Neuronal stem cell (in vitro differentiated cells): Measurements from ENCODE around the gene TDP1.

Experiments
- DNase-seq: peaks from one replicate; pipeline ENCODE4 v3.0.0-alpha.2; 2013; ENCODE audit warnings: low spot score
- H2AFZ ChIP-seq: one replicate; pipeline ENCODE4 v1.6.1; 2013; ENCODE audit warnings: mild to moderate bottlenecking, low read length, inconsistent platforms
- H2AK5ac ChIP-seq: 2 replicates; pipeline ENCODE4 v1.6.1; 2013; ENCODE audit warnings: low read depth, mild to moderate bottlenecking, inconsistent platforms, low read length, moderate library complexity, mixed read lengths
- H2BK120ac ChIP-seq: 2 replicates; pipeline ENCODE4 v1.6.1; 2013; ENCODE audit warnings: low read depth, mild to moderate bottlenecking, inconsistent platforms, low read length, moderate library complexity, mixed read lengths
- H2BK12ac ChIP-seq: one replicate; pipeline ENCODE4 v1.6.1; 2013; ENCODE audit warnings: low read length, inconsistent platforms
- H2BK15ac ChIP-seq: 2 replicates; pipeline ENCODE4 v1.6.1; 2013; ENCODE audit warnings: mild to moderate bottlenecking, low read length, inconsistent platforms, mixed read lengths
- H2BK5ac ChIP-seq: one replicate; pipeline ENCODE4 v1.6.1; 2013; ENCODE audit warnings: inconsistent platforms, mild to moderate bottlenecking, low read length, moderate library complexity
- H3K14ac ChIP-seq: one replicate; pipeline ENCODE4 v1.6.1; 2013; ENCODE audit warnings: low read length, inconsistent platforms
- H3K18ac ChIP-seq: 2 replicates; pipeline ENCODE4 v1.6.1; 2013; ENCODE audit warnings: low read length, inconsistent platforms
- H3K23ac ChIP-seq: 2 replicates; pipeline ENCODE4 v1.6.1; 2013; ENCODE audit warnings: low read depth, mild to moderate bottlenecking, mixed read lengths, low read length, inconsistent platforms; ENCODE audit not compliant: poor library complexity
- H3K27ac ChIP-seq: replicated peaks from 3 replicates; pipeline ENCODE4 v1.5.1; 2013; ENCODE audit warnings: low read length, inconsistent platforms
- H3K27me3 ChIP-seq, 3 experiments: 2 replicates each; pipeline ENCODE4 v1.6.1; 2013; ENCODE audit warnings: low read length in 3 of 3, mild to moderate bottlenecking in 2 of 3, inconsistent platforms in 1 of 3, low read depth in 1 of 3, mixed read lengths in 1 of 3, moderate library complexity in 1 of 3; ENCODE audit not compliant: control insufficient read depth in 3 of 3, insufficient read depth in 3 of 3
- H3K36me3 ChIP-seq, 2 donors: replicated peaks in 1 of 2; 2 replicates each; pipeline ENCODE4 v1.6.1; 2013; ENCODE audit warnings: low read length in 2 of 2; ENCODE audit not compliant: control insufficient read depth in 2 of 2, insufficient read depth in 2 of 2
- H3K4ac ChIP-seq: 2 replicates; pipeline ENCODE4 v1.6.1; 2013; ENCODE audit warnings: inconsistent platforms, mild to moderate bottlenecking, low read length, moderate library complexity
- H3K4me1 ChIP-seq, 2 donors: 1 replicate in 1 of 2; 2 replicates in 1 of 2; pipeline ENCODE4 v1.6.1; 2013; ENCODE audit warnings: low read length in 2 of 2, low read depth in 1 of 2; ENCODE audit not compliant: control insufficient read depth in 2 of 2, insufficient read depth in 1 of 2
- H3K4me2 ChIP-seq: one replicate; pipeline ENCODE4 v1.6.1; 2013; ENCODE audit warnings: mild to moderate bottlenecking, low read length, inconsistent platforms; ENCODE audit not compliant: insufficient read depth, poor library complexity, severe bottlenecking
- H3K4me3 ChIP-seq, 2 donors: 2 replicates each; pipeline ENCODE4 v1.5.1; 2013; ENCODE audit warnings: low read length in 2 of 2, mild to moderate bottlenecking in 2 of 2, inconsistent platforms in 1 of 2, moderate library complexity in 1 of 2
- H3K79me1 ChIP-seq: one replicate; pipeline ENCODE4 v1.6.1; 2013; ENCODE audit warnings: low read depth, mild to moderate bottlenecking, inconsistent platforms, low read length, moderate library complexity
- H3K9ac ChIP-seq: one replicate; pipeline ENCODE4 v1.6.1; 2013; ENCODE audit warnings: mild to moderate bottlenecking, low read depth, low read length, inconsistent platforms; ENCODE audit not compliant: poor library complexity
- H3K9me3 ChIP-seq, 2 donors: replicated peaks in 1 of 2; 2 replicates each; pipeline versions ENCODE3 to v1.6.1; 2013; ENCODE audit warnings: low read length in 2 of 2, mild to moderate bottlenecking in 2 of 2, inconsistent platforms in 1 of 2, low read depth in 1 of 2, mixed read lengths in 1 of 2, moderate library complexity in 1 of 2; ENCODE audit not compliant: control insufficient read depth in 2 of 2, insufficient read depth in 1 of 2
- H4K8ac ChIP-seq: one replicate; pipeline ENCODE4 v1.6.1; 2013; ENCODE audit warnings: low read depth, mild to moderate bottlenecking, inconsistent platforms, low read length, moderate library complexity
- H4K91ac ChIP-seq: one replicate; pipeline ENCODE4 v1.6.1; 2013; ENCODE audit warnings: low read length, low read depth, mild to moderate bottlenecking, inconsistent platforms; ENCODE audit not compliant: poor library complexity
- WGBS, 2 donors: extraction: QIAGEN DNeasy Blood & Tissue Kit; methylation state at CpG; one replicate each; pipeline ENCODE4 v1.1.7; 2013; ENCODE audit warnings: missing lambda C conversion rate in 2 of 2, mixed read lengths in 1 of 2; ENCODE audit not compliant: insufficient read length in 2 of 2, insufficient replicate concordance in 1 of 2; ENCODE audit errors: extremely low coverage in 2 of 2; 5-methylcytosine and 5-hydroxymethylcytosine counted together

Gene TDP1

GRCh38 chr14:89983375-89983774 is 27.6 kb downstream of the TDP1 start:
- H3K9ac ChIP-seq: no peak overlapping the region
- no peak overlapping the region for H3K23ac ChIP-seq

DNA sequence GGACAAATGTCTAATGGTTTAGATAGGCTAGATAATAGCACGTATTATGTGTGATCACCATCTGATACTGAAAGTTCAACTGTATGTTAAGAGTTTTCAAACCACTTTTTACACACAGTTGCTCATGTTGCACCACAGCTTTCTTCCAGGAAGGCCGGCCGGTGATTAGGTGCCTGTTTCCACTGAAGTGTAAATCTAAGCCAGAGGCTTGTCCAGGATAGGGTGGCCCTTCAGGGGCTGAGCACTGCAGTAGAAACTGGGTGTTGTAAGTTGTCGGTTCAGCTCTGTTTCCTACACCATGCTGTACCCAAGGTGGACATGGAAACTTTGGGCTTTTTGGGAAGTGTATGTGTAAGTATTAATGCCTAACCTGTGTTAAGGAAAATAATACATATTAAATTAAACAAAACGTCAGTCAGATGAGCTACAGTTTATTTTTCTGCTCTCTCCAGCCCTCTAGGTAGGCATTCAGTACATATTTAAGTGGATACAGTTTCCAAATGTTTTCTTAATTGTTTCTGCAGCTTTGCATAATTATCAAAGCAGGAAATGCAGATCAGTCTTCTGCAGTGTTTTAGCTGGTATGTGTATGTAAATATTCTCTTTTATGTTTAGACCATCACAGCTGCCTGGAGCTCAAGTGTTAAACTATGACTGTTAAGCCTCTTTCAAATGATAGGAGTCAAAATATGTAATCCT is 30.9 kb downstream of the TDP1 start:
- Histone ChIP-seq H2AK5ac (no peak overlapping the region), H3K14ac (no peak overlapping the region), H2BK5ac (no peak overlapping the region), H4K8ac (no peak overlapping the region), H3K23ac (no peak overlapping the region), H3K4me1 (no peaks in the 10 kb centered on the region), H3K9me3 (no peaks in the 10 kb centered on the region), H3K36me3 (peaks cover 24 to 100% of the 10 kb centered on the region in 2 donors), H2BK120ac (no peak overlapping the region), H2AFZ (no peak overlapping the region), H3K4ac (no peak overlapping the region), H3K4me3 (no peak overlapping the region), H3K79me1 (no peaks in the 10 kb centered on the region), H4K91ac (no peak overlapping the region), H3K27ac (no peak overlapping the region), H3K4me2 (no peak overlapping the region), H3K18ac (no peak overlapping the region), H2BK12ac (no peak overlapping the region), H2BK15ac (no peak overlapping the region), H3K27me3 (no peaks in the 10 kb centered on the region), H3K9ac (no peak overlapping the region)
- no CpG with 5 or more reads among the region's 5 CpGs for WGBS, 2 donors
- no peak for DNase-seq

More at GRCh38 chr14:89983375-89983774, 27.6 kb downstream of the TDP1 start:
- Histone ChIP-seq H2BK12ac (no peak overlapping the region), H3K4me2 (no peak overlapping the region), H2AK5ac (no peak overlapping the region), H3K27ac (no peak overlapping the region), H2BK15ac (no peak overlapping the region), H3K4me3 (no peak overlapping the region), H4K8ac (no peak overlapping the region), H3K4me1 (no peaks in the 10 kb centered on the region), H3K27me3 (no peaks in the 10 kb centered on the region), H2BK5ac (no peak overlapping the region), H2AFZ (no peak overlapping the region), H3K4ac (no peak overlapping the region), H4K91ac (no peak overlapping the region), H3K36me3 (peaks cover 26 to 99% of the 10 kb centered on the region in 2 donors), H3K18ac (no peak overlapping the region), H3K14ac (no peak overlapping the region), H2BK120ac (no peak overlapping the region), H3K9me3 (no peaks in the 10 kb centered on the region), H3K79me1 (no peaks in the 10 kb centered on the region)
- WGBS, 2 donors: no CpG with 5 or more reads among the region's 2 CpGs
- DNase-seq: no peak

DNA sequence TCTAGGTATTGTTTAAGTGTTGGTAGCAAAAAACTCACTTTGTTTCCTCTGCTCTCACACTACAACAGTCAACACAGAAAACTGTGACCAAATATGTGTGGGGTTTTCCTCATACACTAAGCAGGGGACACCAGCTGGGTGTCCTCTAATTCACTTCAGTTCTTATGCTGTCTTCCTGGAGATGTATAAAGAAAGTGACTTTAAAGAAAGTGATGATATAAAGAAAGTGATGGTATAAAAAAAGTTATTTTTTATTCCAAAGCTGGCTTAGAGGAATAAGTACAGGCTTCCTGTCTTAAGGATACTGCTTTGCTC is 31.4 kb downstream of the TDP1 start:
- Histone ChIP-seq H3K36me3 (peaks cover 22 to 100% of the 10 kb centered on the region in 2 donors), H3K27ac (no peak overlapping the region), H2AK5ac (no peak overlapping the region), H3K18ac (no peak overlapping the region), H3K79me1 (no peaks in the 10 kb centered on the region), H3K14ac (no peak overlapping the region), H3K4ac (no peak overlapping the region), H3K9me3 (no peaks in the 10 kb centered on the region), H4K8ac (no peak overlapping the region), H3K9ac (no peak overlapping the region), H3K4me1 (no peaks in the 10 kb centered on the region), H4K91ac (no peak overlapping the region), H2BK15ac (no peak overlapping the region), H3K27me3 (no peaks in the 10 kb centered on the region), H2AFZ (no peak overlapping the region), H2BK120ac (no peak overlapping the region), H3K4me2 (no peak overlapping the region), H3K4me3 (no peak overlapping the region), H3K23ac (no peak overlapping the region), H2BK5ac (no peak overlapping the region), H2BK12ac (no peak overlapping the region)
- no peak for DNase-seq

- Histone ChIP-seq H2BK120ac (no peak overlapping the region), H2AFZ (no peak overlapping the region), H3K18ac (no peak overlapping the region), H3K14ac (no peak overlapping the region), H3K9ac (no peak overlapping the region), H3K27me3 (no peaks in the 10 kb centered on the region), H3K23ac (no peak overlapping the region), H4K8ac (no peak overlapping the region), H2BK12ac (no peak overlapping the region), H3K4me1 (no peaks in the 10 kb centered on the region), H2AK5ac (no peak overlapping the region), H3K4me3 (no peak overlapping the region), H3K27ac (no peak overlapping the region), H3K4me2 (no peak overlapping the region), H3K79me1 (no peaks in the 10 kb centered on the region), H3K36me3 (peaks cover 20 to 100% of the 10 kb centered on the region in 2 donors), H2BK15ac (no peak overlapping the region), H4K91ac (no peak overlapping the region), H3K4ac (no peak overlapping the region), H3K9me3 (no peaks in the 10 kb centered on the region), H2BK5ac (no peak overlapping the region)
- DNase-seq: no peak
- no CpG with 5 or more reads among the region's 5 CpGs for WGBS, 2 donors
Measured at GRCh38 chr14:89988787-89989186, 33.1 kb downstream of the TDP1 start.
